Prostate gland (tissue), 2 donors: Measurements from ENCODE around the gene SLC41A2.

ENCODE experiments used
- POLR2A ChIP-seq: fragments of 450-650 bp; IDR thresholded peaks from one replicate; pipeline ENCODE4 v1.6.1; 2016; ENCODE audit warnings: antibody characterized with exemption, mild to moderate bottlenecking
- POLR2AphosphoS5 ChIP-seq: sonication (generic); formaldehyde crosslinking; IDR thresholded peaks from one replicate; pipeline ENCODE4 v1.6.1; 2017; ENCODE audit warnings: antibody characterized with exemption
- TF ChIP-seq, protein P1 (sequence below), 4 experiments: fragments of 200-600 bp in 2 of 4; fragments of 450-650 bp in 2 of 4; sonication (generic) in 2 of 4; IDR thresholded peaks; 1 replicate in 3 of 4; 2 replicates in 1 of 4; pipeline ENCODE4 v1.5.1; 2016 to 2019; ENCODE audit warnings: antibody characterized with exemption in 4 of 4, mild to moderate bottlenecking in 2 of 4, moderate library complexity in 2 of 4

DNA sequence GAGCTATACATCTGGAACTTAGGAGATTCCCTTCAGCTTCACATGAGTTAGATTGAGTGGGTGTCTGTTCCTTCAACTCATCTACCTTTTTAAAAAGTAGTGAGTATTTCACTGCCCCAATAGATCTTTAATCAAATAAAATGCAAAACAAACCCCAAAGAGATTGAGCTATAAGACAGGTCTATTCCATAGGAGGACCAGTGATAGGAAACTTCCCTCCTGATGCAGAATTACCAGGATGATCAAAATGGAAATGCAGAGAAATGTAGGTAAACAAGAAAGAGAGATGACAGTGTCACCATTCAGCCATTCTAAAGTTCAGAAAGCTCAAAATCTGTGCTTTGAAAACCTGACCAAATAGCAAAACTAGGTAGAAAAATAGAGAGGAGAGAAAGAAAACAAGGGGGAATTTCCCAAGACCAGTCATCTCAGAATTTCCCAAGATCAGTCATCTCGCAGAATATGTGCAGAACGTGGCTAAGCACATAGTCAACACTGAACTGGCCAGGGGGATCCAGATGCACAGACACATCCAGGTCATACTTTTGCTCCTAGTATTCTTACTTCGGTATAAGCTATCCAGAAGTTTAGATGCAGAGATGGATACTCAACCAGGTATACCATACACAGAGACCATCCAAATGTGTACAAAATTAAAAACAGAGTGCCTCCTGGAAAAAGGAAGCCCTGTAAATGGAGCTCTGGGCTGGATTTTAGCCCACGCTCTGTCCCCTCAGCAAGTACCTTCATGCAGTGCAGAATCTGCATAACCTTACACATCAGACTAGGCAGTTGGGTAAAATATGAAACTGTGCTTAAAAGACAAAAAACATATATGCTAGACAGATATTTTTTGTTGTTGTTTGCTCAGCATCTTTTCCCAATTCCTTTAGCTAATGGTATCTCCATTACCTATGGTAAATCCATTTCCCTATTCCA lies 27.4 kb downstream of the SLC41A2 start:
- TF ChIP-seq, protein P1, sequence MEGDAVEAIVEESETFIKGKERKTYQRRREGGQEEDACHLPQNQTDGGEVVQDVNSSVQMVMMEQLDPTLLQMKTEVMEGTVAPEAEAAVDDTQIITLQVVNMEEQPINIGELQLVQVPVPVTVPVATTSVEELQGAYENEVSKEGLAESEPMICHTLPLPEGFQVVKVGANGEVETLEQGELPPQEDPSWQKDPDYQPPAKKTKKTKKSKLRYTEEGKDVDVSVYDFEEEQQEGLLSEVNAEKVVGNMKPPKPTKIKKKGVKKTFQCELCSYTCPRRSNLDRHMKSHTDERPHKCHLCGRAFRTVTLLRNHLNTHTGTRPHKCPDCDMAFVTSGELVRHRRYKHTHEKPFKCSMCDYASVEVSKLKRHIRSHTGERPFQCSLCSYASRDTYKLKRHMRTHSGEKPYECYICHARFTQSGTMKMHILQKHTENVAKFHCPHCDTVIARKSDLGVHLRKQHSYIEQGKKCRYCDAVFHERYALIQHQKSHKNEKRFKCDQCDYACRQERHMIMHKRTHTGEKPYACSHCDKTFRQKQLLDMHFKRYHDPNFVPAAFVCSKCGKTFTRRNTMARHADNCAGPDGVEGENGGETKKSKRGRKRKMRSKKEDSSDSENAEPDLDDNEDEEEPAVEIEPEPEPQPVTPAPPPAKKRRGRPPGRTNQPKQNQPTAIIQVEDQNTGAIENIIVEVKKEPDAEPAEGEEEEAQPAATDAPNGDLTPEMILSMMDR (IDR thresholded peaks at IDR 0.05), result no peak
- TF ChIP-seq POLR2A (no peak), POLR2AphosphoS5 (no peak)
